ENCODE results near the gene CHST5. TPM values are rescaled to one million over a fixed set of nuclear protein-coding genes. Genes with fewer than 3 reads are reported as not detected.

Gene CHST5
- total RNA-seq, 2 experiments from 2014 or later: not detected

DNA sequence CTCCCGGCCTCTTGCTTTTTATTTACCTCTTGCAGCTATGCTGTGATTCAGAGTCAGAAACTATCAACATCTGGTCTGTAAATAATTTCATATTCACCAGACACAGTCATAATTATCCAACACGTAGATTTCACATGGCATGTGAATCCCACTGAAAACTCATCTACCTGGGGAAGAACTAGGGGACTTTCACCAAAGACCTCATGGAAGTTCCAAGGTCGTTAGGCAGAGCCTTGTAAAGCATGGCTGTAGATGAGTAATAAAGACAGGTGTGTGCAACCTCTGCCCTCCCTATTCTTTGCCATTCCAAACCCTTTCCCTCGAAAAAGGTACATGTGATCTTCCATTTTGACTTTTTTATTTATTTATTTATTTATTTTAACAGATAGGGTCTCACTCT lies 1.9 kb upstream of the CHST5 start:
- Histone ChIP-seq H3K9me3 (ENCODE audit: control insufficient read depth in 1 of 2, insufficient read depth in 1 of 2, low read length in 2 of 2) (no peaks in the 10 kb centered on the region), H3K4me1 (ENCODE audit: insufficient read depth, low read length) (no peaks in the 10 kb centered on the region), H3K4me3 (ENCODE audit: low read length) (no peak overlapping the region), H3K27me3 (ENCODE audit: control insufficient read depth in 1 of 2, insufficient read depth in 2 of 2, low read length in 2 of 2) (no peaks in the 10 kb centered on the region), H3K27ac (ENCODE audit: low read depth in 1 of 2, low read length in 2 of 2) (no peak overlapping the region), H3K36me3 (ENCODE audit: insufficient read depth, low read length) (no peaks in the 10 kb centered on the region)
- POLR2A ChIA-PET: no interaction called here
- no peaks in the 10 kb centered on the region for H3K36me3 Mint-ChIP-seq (ENCODE audit: low read depth)
- TF ChIP-seq, protein P1, sequence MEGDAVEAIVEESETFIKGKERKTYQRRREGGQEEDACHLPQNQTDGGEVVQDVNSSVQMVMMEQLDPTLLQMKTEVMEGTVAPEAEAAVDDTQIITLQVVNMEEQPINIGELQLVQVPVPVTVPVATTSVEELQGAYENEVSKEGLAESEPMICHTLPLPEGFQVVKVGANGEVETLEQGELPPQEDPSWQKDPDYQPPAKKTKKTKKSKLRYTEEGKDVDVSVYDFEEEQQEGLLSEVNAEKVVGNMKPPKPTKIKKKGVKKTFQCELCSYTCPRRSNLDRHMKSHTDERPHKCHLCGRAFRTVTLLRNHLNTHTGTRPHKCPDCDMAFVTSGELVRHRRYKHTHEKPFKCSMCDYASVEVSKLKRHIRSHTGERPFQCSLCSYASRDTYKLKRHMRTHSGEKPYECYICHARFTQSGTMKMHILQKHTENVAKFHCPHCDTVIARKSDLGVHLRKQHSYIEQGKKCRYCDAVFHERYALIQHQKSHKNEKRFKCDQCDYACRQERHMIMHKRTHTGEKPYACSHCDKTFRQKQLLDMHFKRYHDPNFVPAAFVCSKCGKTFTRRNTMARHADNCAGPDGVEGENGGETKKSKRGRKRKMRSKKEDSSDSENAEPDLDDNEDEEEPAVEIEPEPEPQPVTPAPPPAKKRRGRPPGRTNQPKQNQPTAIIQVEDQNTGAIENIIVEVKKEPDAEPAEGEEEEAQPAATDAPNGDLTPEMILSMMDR (IDR thresholded peaks at IDR 0.05): no peak
- H3K27me3 Mint-ChIP-seq: no peaks in the 10 kb centered on the region
- no peak overlapping the region for H3K27ac Mint-ChIP-seq
- ATAC-seq (ENCODE audit: poor library complexity) (no peak), DNase-seq (no peak)
- no peaks in the 10 kb centered on the region for H3K9me3 Mint-ChIP-seq
- H3K4me3 Mint-ChIP-seq: no peak overlapping the region
- no peaks in the 10 kb centered on the region for H3K4me1 Mint-ChIP-seq (ENCODE audit: low read depth)
- intact Hi-C loops (cut with DNase I, micrococcal nuclease): no loop called here
- CTCF ChIA-PET: no interaction called here

GRCh38 chr16:75535211-75535843 lies 581 bp downstream of the CHST5 start:
- intact Hi-C loops (cut with DNase I, micrococcal nuclease): no loop called here
- Mint-ChIP-seq H3K36me3 (ENCODE audit: low read depth) (no peaks in the 10 kb centered on the region), H3K9me3 (no peaks in the 10 kb centered on the region), H3K4me1 (ENCODE audit: low read depth) (no peaks in the 10 kb centered on the region), H3K27ac (no peak overlapping the region), H3K27me3 (no peaks in the 10 kb centered on the region), H3K4me3 (no peak overlapping the region)
- Histone ChIP-seq H3K4me3 (ENCODE audit: low read length) (no peak overlapping the region), H3K36me3 (ENCODE audit: insufficient read depth, low read length) (no peaks in the 10 kb centered on the region), H3K27me3 (ENCODE audit: control insufficient read depth in 1 of 2, insufficient read depth in 2 of 2, low read length in 2 of 2) (no peaks in the 10 kb centered on the region), H3K9me3 (ENCODE audit: control insufficient read depth in 1 of 2, insufficient read depth in 1 of 2, low read length in 2 of 2) (no peaks in the 10 kb centered on the region), H3K4me1 (ENCODE audit: insufficient read depth, low read length) (no peaks in the 10 kb centered on the region), H3K27ac (ENCODE audit: low read depth in 1 of 2, low read length in 2 of 2) (no peak overlapping the region)
- TF ChIP-seq, protein P1 (IDR thresholded peaks at IDR 0.05): no peak
- ChIA-PET CTCF (no interaction called here), POLR2A (no interaction called here)
- ATAC-seq (ENCODE audit: poor library complexity) (no peak), DNase-seq (no peak)

DNA sequence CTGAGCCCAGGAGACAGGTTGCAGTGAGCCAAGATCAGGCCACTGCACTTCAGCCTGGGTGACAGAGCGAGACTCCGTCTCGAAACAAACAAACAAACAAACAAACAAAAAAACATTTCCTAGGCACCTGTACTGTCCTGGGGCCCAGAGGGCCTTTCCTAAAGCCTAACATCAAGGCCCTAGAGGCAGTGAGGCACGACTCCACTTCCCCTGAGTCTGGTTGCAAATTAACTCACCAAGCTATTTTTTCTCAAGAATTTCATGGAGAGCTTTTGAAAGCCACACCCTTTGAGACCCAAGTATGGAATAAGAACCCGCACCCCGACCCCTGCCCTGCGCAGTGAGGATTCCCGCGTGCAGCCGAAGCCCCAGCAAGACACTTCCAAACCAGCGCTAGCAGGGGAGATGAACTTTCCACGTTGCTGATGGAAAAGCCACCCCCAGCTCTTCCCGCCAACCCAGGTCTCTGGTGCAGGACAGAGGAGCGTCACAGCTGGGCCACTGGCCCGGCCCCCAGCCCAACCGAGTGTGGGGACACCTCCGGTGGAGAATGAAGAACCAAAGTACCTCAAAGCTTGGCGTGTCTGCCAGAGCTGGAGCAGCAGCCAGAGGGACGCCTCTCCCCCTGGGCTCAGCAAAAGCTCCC lies 1.2 kb downstream of the CHST5 start:
- Histone ChIP-seq H3K36me3 (ENCODE audit: insufficient read depth, low read length) (no peaks in the 10 kb centered on the region), H3K4me3 (ENCODE audit: low read length) (no peak overlapping the region), H3K4me1 (ENCODE audit: insufficient read depth, low read length) (no peaks in the 10 kb centered on the region), H3K27me3 (ENCODE audit: control insufficient read depth in 1 of 2, insufficient read depth in 2 of 2, low read length in 2 of 2) (no peaks in the 10 kb centered on the region), H3K9me3 (ENCODE audit: control insufficient read depth in 1 of 2, insufficient read depth in 1 of 2, low read length in 2 of 2) (no peaks in the 10 kb centered on the region), H3K27ac (ENCODE audit: low read depth in 1 of 2, low read length in 2 of 2) (no peak overlapping the region)
- H3K4me1 Mint-ChIP-seq (ENCODE audit: low read depth): no peaks in the 10 kb centered on the region
- no peak overlapping the region for H3K4me3 Mint-ChIP-seq
- TF ChIP-seq, protein P1 (IDR thresholded peaks at IDR 0.05): no peak
- DNase-seq (no peak), ATAC-seq (ENCODE audit: poor library complexity) (no peak)
- no peaks in the 10 kb centered on the region for H3K36me3 Mint-ChIP-seq (ENCODE audit: low read depth)
- ChIA-PET CTCF (interaction anchor here (0.7 kb wide), 1 partner anchor 13 kb away, joined by 3 read pairs; no protein-coding TSS in a partner anchor), POLR2A (interaction anchor here (0.9 kb wide), 1 partner anchor 88 kb away, joined by 3 read pairs; no protein-coding TSS in a partner anchor)
- no peaks in the 10 kb centered on the region for H3K27me3 Mint-ChIP-seq
- H3K9me3 Mint-ChIP-seq: no peaks in the 10 kb centered on the region
- no peak overlapping the region for H3K27ac Mint-ChIP-seq
- intact Hi-C loops (cut with DNase I, micrococcal nuclease): no loop called here
